Measurements from ENCODE around the gene SULT1B1. TPM values are rescaled to one million over a fixed set of nuclear protein-coding genes. Genes with fewer than 3 reads are reported as not detected.

The SULT1B1 gene
- total and polyA plus RNA-seq, 2 of the 8 experiments (the other 6 are each of a cell fraction or from before 2014, with no cell fraction given), result not detected

DNA sequence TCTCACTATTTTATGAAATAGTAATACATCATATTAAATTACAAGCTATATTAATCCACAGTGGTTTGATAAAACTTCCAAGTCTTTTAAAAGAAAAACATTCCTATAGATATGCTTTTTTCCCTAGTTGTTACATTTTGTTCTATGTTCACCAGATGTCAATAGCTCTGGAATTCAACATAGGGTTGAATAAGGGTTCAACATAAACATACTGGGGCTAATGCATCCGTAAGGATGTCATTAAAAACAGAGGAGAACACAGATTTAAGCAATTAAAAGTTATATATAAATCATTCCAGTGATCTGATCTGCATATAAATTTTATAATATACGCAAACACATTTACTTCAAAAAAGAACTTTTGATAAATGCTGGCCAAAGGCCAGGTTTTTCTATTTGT lies 32.5 kb downstream of the SULT1B1 start:
- no peak overlapping the region for H2BK15ac ChIP-seq (ENCODE audit: low read length)
- no peak overlapping the region for H3K4me3 ChIP-seq (ENCODE audit: extremely low read depth in 1 of 4, insufficient read depth in 2 of 4, low read depth in 3 of 4, low read length in 4 of 4)
- no peak overlapping the region for H3K14ac ChIP-seq (ENCODE audit: insufficient read length)
- H2AK5ac ChIP-seq (ENCODE audit: low read depth, low read length), result no peak overlapping the region
- no peaks in the 10 kb centered on the region for H4K20me1 ChIP-seq (replicated peaks in 1 of 2; ENCODE audit: control insufficient read depth in 1 of 2, insufficient read depth in 2 of 2, low read length in 2 of 2)
- H3K9me3 ChIP-seq (ENCODE audit: insufficient read depth in 2 of 2, low read depth in 1 of 2, low read length in 1 of 2), result no peaks in the 10 kb centered on the region
- no peak overlapping the region for H3K23ac ChIP-seq (ENCODE audit: insufficient read length)
- H3K79me2 ChIP-seq (ENCODE audit: control insufficient read depth in 1 of 2, insufficient read depth in 2 of 2, low read length in 2 of 2), result no peaks in the 10 kb centered on the region
- no peaks in the 10 kb centered on the region; a peak in 1 of 7 replicates for H3K4me1 ChIP-seq (replicated peaks in 1 of 4; ENCODE audit: control insufficient read depth in 3 of 4, insufficient read depth in 4 of 4, low read length in 3 of 4)
- no peak overlapping the region for H2BK120ac ChIP-seq (replicated peaks; ENCODE audit: low read depth, low read length)
- no peak overlapping the region for H3K56ac ChIP-seq (replicated peaks; ENCODE audit: insufficient read length, low read depth, low read length)
- H3K27me3 ChIP-seq (replicated peaks in 1 of 4; ENCODE audit: control insufficient read depth in 3 of 4, extremely low read depth in 1 of 4, insufficient read depth in 3 of 4, low read length in 3 of 4), result no peaks in the 10 kb centered on the region
- no peak overlapping the region for H2BK20ac ChIP-seq (ENCODE audit: low read length)
- H2BK12ac ChIP-seq (ENCODE audit: low read depth, low read length), result no peak overlapping the region
- WGBS, 2 experiments (ENCODE audit: extremely low coverage in 1 of 2, insufficient coverage in 1 of 2, insufficient read length in 1 of 2, insufficient replicate concordance in 2 of 2, low coverage in 1 of 2, low lambda C conversion rate in 2 of 2, missing lambda C conversion rate in 1 of 2), result 95% methylated on average over 2 of the region's 2 CpGs; no CpG with 5 or more reads in 1 of the 2 experiments
- H4K5ac ChIP-seq (ENCODE audit: insufficient read length, low read depth, low read length), result no peak overlapping the region
- H4K8ac ChIP-seq (ENCODE audit: extremely low read depth, insufficient read depth, low read length), result no peak overlapping the region
- no peaks in the 10 kb centered on the region for H3K79me1 ChIP-seq (ENCODE audit: low read depth, low read length)
- H3K18ac ChIP-seq (ENCODE audit: extremely low read depth, low read length), result no peak overlapping the region
- POLR2A ChIA-PET (ENCODE audit: partially characterized antibody), result no interaction called here
- FAIRE-seq (no peak), DNase-seq (ENCODE audit: low read depth in 1 of 2, low spot score in 2 of 2) (no peak)
- H3K23me2 ChIP-seq (ENCODE audit: low read depth, low read length), result no peaks in the 10 kb centered on the region
- no peak overlapping the region for H2AFZ ChIP-seq (ENCODE audit: low read length)
- CTCF ChIA-PET (ENCODE audit: partially characterized antibody), result no interaction called here
- no peaks in the 10 kb centered on the region for H3K36me3 ChIP-seq (ENCODE audit: control insufficient read depth in 2 of 4, insufficient read depth in 4 of 4, low read length in 3 of 4)
- H2BK5ac ChIP-seq (ENCODE audit: low read depth, low read length), result no peak overlapping the region
- no peak overlapping the region for H3K27ac ChIP-seq (ENCODE audit: low read depth, low read length)
- H3K9ac ChIP-seq (replicated peaks in 1 of 4; ENCODE audit: extremely low read depth in 1 of 4, low read depth in 3 of 4, low read length in 3 of 4), result no peak overlapping the region
- H4K91ac ChIP-seq (replicated peaks; ENCODE audit: insufficient read length, low read length), result no peak overlapping the region
- H3K4me2 ChIP-seq (ENCODE audit: insufficient read depth in 1 of 2, low read depth in 2 of 2, low read length in 2 of 2), result no peak overlapping the region
- no peak overlapping the region for H3K4ac ChIP-seq (replicated peaks; ENCODE audit: insufficient read length, low read depth, low read length)
- no peak for TF ChIP-seq HDAC2 (IDR thresholded peaks at IDR 0.05; ENCODE audit: borderline replicate concordance in 1 of 2, low read depth in 2 of 2, low read length in 2 of 2)
- TF ChIP-seq TAF1 (IDR thresholded peaks at IDR 0.05; ENCODE audit: low read depth, low read length), result no peak
- TF ChIP-seq BRCA1 (IDR thresholded peaks at IDR 0.05; ENCODE audit: low read depth, low read length), result no peak
- TF ChIP-seq TCF12 (IDR thresholded peaks at IDR 0.05; ENCODE audit: low read depth, low read length), result no peak
- TF ChIP-seq ASH2L (IDR thresholded peaks at IDR 0.05; ENCODE audit: low read length), result no peak
- TF ChIP-seq HDAC6 (IDR thresholded peaks at IDR 0.05; ENCODE audit: low read depth, low read length), result no peak
- no peak for TF ChIP-seq ZNF274 (IDR thresholded peaks at IDR 0.05; ENCODE audit: borderline replicate concordance, extremely low read depth, low read length)
- no peak for TF ChIP-seq YY1 (IDR thresholded peaks at IDR 0.05; ENCODE audit: low read depth, low read length)
- no peak for TF ChIP-seq ATF3 (IDR thresholded peaks at IDR 0.05; ENCODE audit: insufficient read depth, low read depth, low read length)
- TF ChIP-seq SP2 (IDR thresholded peaks at IDR 0.05; ENCODE audit: low read length), result no peak
- no peak for TF ChIP-seq RNF2 (IDR thresholded peaks at IDR 0.05; ENCODE audit: borderline replicate concordance, low read depth, low read length, missing control alignments, poor library complexity, severe bottlenecking)
- no peak for TF ChIP-seq POLR2A (IDR thresholded peaks at IDR 0.05; ENCODE audit: control extremely low read depth in 1 of 2, low read depth in 2 of 2, low read length in 2 of 2)
- no peak for TF ChIP-seq EP300 (IDR thresholded peaks at IDR 0.05; ENCODE audit: borderline replicate concordance in 1 of 2, low read depth in 2 of 2, low read length in 2 of 2)
- no peak for TF ChIP-seq CTBP2 (IDR thresholded peaks at IDR 0.05; ENCODE audit: borderline replicate concordance, insufficient read depth, insufficient read length, low read length)
